ENCODE measurements around the gene CNTNAP2.

- TF ChIP-seq EP300 (IDR thresholded peaks at IDR 0.05) = no peak
- no peak for TF ChIP-seq CTCF (IDR thresholded peaks at IDR 0.05)
- TF ChIP-seq POLR2A (IDR thresholded peaks at IDR 0.05) = no peak
- TF ChIP-seq POLR2AphosphoS5 (IDR thresholded peaks at IDR 0.05) = no peak
Observed at GRCh38 chr7:148461392-148462179, 2345.0 kb downstream of the CNTNAP2 start.

All from suprapubic skin (tissue), 4 donors.